GM15510 (cell line): Measurements from ENCODE around the gene SLC18A2.

Source experiments
- POLR2A ChIP-seq: IDR thresholded peaks from 3 replicates; pipeline ENCODE4 v1.6.1; 2011; ENCODE audit warnings: borderline replicate concordance; ENCODE audit not compliant: insufficient read length; ENCODE audit errors: extremely low read depth

The SLC18A2 gene

GRCh38 chr10:117254338-117254737, 13.4 kb downstream of the SLC18A2 start:
- no peak for TF ChIP-seq POLR2A

- no peak for TF ChIP-seq POLR2A
These were observed 14.1 kb downstream of the SLC18A2 start for GRCh38 chr10:117254774-117255735.

- no peak for TF ChIP-seq POLR2A
These were observed 15.0 kb downstream of the SLC18A2 start for GRCh38 chr10:117255835-117256460.

- no peak for TF ChIP-seq POLR2A
These were observed 16.0 kb downstream of the SLC18A2 start for GRCh38 chr10:117256910-117257309.

- no peak for TF ChIP-seq POLR2A
These were observed 16.8 kb downstream of the SLC18A2 start for GRCh38 chr10:117257721-117258120.

GRCh38 chr10:117259279-117259678, 18.4 kb downstream of the SLC18A2 start:
- TF ChIP-seq POLR2A: no peak

GRCh38 chr10:117260084-117260483, 19.2 kb downstream of the SLC18A2 start:
- TF ChIP-seq POLR2A: no peak

- no peak for TF ChIP-seq POLR2A
These were observed 20.6 kb downstream of the SLC18A2 start for GRCh38 chr10:117261501-117261900.

GRCh38 chr10:117262291-117262902, 21.5 kb downstream of the SLC18A2 start:
- no peak for TF ChIP-seq POLR2A

GRCh38 chr10:117262903-117263293, 22.0 kb downstream of the SLC18A2 start:
- TF ChIP-seq POLR2A: no peak

- no peak for TF ChIP-seq POLR2A
These were observed 23.9 kb downstream of the SLC18A2 start for GRCh38 chr10:117264782-117265181.

- TF ChIP-seq POLR2A: no peak
These were observed 25.5 kb downstream of the SLC18A2 start for GRCh38 chr10:117266400-117266799.

GRCh38 chr10:117266812-117267211, 25.9 kb downstream of the SLC18A2 start:
- no peak for TF ChIP-seq POLR2A

- no peak for TF ChIP-seq POLR2A
These were observed 27.3 kb downstream of the SLC18A2 start for GRCh38 chr10:117268258-117268657.

GRCh38 chr10:117268907-117269306, 28.0 kb downstream of the SLC18A2 start:
- TF ChIP-seq POLR2A: no peak
